ENCODE measurements around the gene PCGF6.

Gene PCGF6, protein sequence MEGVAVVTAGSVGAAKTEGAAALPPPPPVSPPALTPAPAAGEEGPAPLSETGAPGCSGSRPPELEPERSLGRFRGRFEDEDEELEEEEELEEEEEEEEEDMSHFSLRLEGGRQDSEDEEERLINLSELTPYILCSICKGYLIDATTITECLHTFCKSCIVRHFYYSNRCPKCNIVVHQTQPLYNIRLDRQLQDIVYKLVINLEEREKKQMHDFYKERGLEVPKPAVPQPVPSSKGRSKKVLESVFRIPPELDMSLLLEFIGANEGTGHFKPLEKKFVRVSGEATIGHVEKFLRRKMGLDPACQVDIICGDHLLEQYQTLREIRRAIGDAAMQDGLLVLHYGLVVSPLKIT

DNA sequence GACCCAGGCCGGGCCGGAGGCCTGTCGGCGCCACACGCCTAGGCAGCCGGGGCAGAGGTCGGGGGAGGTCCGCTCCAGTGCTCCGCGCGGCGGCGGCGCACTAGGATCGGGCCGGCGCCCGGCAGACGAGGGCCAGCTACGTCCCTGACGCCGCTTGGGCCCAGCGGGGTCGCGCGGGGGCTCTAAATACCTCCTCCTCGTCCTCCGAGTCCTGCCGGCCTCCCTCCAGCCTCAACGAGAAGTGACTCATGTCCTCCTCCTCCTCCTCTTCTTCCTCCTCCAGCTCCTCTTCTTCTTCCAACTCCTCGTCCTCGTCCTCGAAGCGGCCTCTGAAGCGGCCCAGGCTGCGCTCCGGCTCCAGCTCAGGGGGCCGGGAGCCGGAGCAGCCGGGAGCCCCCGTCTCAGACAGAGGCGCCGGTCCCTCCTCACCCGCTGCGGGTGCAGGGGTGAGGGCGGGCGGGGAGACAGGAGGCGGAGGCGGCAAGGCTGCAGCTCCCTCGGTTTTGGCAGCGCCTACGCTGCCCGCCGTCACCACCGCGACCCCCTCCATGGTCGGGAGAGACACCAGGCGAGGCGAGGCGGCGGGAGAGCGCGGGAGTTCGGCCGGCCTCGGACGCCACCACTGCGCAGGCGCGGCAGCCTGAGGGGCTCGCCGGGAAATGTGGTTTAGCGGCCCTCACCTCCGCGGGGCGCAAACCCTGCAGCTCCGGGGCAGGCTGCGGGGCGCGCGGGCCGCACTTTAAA lies at the start of gene PCGF6:
Gene PCGF6, minus strand, starts transcription at position 624 of the 744 bp plus-strand sequence. Its CDS starts 74 bp downstream, at position 550.
- peak within 1 kb of the TSS; percentile 77 for H3K4me3 ChIP-seq (ENCODE audit: low read depth, low read length)
- TF ChIP-seq, protein P1, sequence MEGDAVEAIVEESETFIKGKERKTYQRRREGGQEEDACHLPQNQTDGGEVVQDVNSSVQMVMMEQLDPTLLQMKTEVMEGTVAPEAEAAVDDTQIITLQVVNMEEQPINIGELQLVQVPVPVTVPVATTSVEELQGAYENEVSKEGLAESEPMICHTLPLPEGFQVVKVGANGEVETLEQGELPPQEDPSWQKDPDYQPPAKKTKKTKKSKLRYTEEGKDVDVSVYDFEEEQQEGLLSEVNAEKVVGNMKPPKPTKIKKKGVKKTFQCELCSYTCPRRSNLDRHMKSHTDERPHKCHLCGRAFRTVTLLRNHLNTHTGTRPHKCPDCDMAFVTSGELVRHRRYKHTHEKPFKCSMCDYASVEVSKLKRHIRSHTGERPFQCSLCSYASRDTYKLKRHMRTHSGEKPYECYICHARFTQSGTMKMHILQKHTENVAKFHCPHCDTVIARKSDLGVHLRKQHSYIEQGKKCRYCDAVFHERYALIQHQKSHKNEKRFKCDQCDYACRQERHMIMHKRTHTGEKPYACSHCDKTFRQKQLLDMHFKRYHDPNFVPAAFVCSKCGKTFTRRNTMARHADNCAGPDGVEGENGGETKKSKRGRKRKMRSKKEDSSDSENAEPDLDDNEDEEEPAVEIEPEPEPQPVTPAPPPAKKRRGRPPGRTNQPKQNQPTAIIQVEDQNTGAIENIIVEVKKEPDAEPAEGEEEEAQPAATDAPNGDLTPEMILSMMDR (IDR thresholded peaks at IDR 0.05; ENCODE audit: low read depth, low read length) = no peak

DNA sequence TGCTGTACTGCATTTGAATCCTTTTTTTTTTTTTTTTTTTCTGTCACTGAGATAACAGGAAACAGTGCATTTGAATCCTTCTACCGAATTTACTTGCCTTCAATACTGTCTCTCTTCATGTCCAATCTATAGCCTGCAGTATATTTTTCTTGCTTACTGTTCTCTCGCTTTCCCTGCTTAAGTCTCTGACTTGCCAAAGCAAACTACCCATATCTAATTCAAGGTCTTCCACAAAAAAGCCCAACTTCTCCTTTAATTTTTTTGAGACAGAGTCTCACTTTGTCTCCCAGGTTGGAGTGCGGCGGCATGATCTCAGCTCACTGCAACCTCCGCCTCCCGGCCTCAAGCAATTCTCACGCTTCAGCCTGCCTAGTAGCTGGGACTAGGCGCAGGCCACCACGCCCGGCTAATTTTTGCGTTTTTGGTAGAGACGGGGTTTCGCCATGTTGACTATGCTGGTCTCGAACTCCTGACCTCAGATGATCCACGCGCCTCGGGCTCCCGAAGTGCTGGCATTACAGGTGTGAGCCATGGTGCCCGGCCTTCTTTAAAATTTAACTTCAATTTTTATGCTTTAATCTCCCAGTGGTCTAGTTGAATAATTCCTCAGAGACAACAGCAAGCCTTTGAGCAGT lies 46.4 kb upstream of the PCGF6 start:
- TF ChIP-seq, protein P1 (IDR thresholded peaks at IDR 0.05; ENCODE audit: low read depth, low read length) = no peak
- peak overlapping the region; percentile 96 for H3K4me3 ChIP-seq (ENCODE audit: low read depth, low read length)

DNA sequence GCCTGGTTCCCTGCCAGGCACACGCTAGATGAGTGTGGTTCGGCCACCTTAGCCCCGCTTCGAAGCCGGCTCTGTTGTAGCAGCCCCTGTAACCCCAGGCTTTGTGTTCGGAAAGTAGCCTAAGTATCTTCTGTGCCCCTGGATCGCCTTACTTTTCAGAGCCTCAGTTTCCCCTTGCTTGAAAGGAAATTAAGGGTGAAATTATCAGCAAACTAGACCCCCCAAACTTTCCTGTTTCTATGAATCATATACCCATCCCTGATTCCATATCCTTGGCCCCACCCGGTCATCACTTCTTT lies 45.8 kb upstream of the PCGF6 start:
- TF ChIP-seq, protein P1 (IDR thresholded peaks at IDR 0.05; ENCODE audit: low read depth, low read length) = no peak
- H3K4me3 ChIP-seq (ENCODE audit: low read depth, low read length) = peak overlapping the region; percentile 96

DNA sequence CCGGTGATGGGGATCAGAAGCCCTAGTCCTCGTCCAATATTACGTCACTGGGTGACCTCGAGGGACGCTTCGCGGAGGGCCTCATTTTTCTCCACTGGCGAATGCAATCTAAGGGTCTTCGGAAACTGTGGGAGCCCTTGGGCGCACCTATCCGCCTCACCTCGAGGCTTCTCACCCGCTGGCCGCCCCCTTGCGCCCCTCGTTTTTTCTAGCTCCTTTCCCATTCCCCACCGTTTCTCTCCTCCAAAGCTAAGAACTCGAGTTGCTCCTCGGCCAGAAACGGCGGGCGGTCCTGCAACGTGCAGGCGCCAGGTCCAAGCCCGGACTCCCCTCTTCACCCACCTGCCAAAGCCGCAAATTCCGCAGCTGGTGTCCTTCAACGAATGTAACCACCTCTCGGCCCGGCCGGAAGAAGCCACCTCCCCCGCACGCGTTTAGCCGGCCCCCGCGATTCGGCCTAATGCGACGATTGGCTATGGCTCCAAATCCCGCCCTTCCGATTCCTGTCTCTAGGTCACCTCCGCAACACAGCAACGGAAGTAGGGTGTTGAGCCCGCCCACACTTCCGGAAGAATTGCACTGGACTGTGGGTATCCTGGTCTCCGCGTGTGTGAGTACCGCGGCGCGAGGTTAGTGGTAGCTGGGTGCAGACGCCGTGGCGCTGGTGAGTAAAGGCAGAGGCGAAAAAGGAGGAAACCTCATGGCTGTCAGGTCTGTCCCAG lies 45.3 kb upstream of the PCGF6 start, which contains the start of the genes ATP5MK and PDCD11:
Gene ATP5MK, minus strand, starts transcription at position 409 of the 722 bp plus-strand sequence. CDS start 4,018 bp downstream, outside the sequence.
Gene PDCD11, plus strand, starts transcription at position 560 of the 722 bp plus-strand sequence. CDS start 1,801 bp downstream, outside the sequence.
- peak within 1 kb of the TSS; percentile 96 for H3K4me3 ChIP-seq (ENCODE audit: low read depth, low read length)
- TF ChIP-seq, protein P1 (IDR thresholded peaks at IDR 0.05; ENCODE audit: low read depth, low read length) = no peak

DNA sequence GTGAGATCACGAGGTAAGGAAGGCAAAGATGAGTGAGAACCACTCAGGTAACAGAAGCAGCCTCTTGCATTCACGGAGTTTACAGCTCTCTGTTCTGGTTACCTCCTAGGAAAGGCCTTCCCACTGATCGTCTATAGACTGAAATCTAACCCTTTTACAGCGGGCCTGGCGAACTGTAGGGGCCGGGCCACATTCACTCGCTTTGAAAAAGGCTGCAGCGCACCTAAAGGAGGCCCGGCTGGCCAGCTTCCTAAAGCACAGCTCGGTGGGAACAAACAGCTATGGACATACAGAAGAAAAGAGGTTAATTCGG lies 44.8 kb upstream of the PCGF6 start:
- TF ChIP-seq, protein P1 (IDR thresholded peaks at IDR 0.05; ENCODE audit: low read depth, low read length) = no peak
- H3K4me3 ChIP-seq (ENCODE audit: low read depth, low read length) = peak overlapping the region; percentile 96

DNA sequence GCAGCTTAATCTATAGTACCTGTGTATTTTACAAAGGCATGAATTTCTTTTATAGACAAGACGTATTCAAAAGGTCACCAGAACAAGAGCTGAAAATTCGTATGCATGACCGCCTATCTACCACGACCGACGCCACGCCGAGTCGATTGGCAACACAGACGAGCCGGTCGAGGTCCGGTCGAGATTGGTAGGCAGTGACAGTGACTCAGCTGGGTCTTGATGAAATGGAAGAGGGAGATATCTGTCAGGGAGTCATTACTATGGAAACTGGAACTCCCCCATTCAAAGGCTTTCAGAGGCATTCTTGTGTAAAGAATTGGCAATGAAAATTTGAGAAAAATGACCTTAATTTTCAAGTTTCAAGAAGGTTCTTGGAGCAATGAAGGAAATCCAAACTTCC lies 43.2 kb upstream of the PCGF6 start:
- TF ChIP-seq, protein P1 (IDR thresholded peaks at IDR 0.05; ENCODE audit: low read depth, low read length) = no peak
- H3K4me3 ChIP-seq (ENCODE audit: low read depth, low read length) = no peak overlapping the region

Data from WI38 (cell line).